Left renal cortex interstitium (tissue), 4 donors: Measurements from ENCODE around the gene GNA12. TPM values are rescaled to one million over a fixed set of nuclear protein-coding genes. Genes with fewer than 3 reads are reported as not detected.
"Not testable (repeated sequence)": the region's sequence is repeated elsewhere in the genome, so short reads cannot be mapped to it uniquely, and the experiment has no call there.

Experiments
- DNase-seq, 4 donors: peaks; one replicate each; pipeline ENCODE4 v3.0.0-alpha.2; 2013; ENCODE audit warnings: low read depth in 4 of 4, low spot score in 2 of 4, missing footprints in 1 of 4
- polyA plus RNA-seq, 4 donors: library from polyadenylated mRNA; unstranded; fragments of 120-200 nt; gene quantifications; one replicate each; pipeline ENCODE4 v1.2.1, GENCODE V29; 2013; ENCODE audit not compliant: insufficient read length in 4 of 4

Gene GNA12
- polyA plus RNA-seq, 4 donors: 37.8 to 50.1 (median 42.3) TPM

DNA sequence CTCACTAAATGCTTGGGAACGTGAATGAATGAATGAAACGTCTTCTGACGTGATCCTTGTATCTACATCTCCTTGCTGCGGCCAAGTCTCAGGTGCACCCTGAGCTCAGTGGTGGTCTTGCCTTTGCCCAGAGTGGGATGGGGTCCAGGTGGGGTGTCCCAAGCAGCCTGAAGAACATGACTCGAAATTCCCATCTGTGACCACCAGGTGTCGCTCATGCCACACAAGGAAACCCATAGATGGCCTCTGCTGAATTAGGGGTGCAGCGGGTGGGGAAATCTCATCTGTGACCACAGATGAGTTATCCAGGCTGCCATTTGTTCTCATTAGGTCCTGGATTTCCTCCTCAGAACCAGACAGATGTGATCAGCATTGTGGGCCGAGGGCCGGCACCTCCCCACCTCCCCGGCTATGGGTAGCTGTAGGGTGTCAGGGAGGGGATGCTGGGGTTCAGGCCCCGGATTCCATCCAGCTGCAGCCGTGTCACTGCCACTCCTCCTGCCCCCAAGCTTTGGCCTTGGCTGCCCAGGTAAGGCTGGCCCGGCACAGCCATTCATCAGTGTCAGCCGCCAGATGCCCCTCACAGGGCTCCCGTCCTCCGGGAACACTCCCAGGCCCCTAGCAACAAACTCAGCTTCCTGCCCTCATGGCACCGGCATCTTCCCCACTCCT is 21.0 kb upstream of the GNA12 start:
- no peak for DNase-seq

DNA sequence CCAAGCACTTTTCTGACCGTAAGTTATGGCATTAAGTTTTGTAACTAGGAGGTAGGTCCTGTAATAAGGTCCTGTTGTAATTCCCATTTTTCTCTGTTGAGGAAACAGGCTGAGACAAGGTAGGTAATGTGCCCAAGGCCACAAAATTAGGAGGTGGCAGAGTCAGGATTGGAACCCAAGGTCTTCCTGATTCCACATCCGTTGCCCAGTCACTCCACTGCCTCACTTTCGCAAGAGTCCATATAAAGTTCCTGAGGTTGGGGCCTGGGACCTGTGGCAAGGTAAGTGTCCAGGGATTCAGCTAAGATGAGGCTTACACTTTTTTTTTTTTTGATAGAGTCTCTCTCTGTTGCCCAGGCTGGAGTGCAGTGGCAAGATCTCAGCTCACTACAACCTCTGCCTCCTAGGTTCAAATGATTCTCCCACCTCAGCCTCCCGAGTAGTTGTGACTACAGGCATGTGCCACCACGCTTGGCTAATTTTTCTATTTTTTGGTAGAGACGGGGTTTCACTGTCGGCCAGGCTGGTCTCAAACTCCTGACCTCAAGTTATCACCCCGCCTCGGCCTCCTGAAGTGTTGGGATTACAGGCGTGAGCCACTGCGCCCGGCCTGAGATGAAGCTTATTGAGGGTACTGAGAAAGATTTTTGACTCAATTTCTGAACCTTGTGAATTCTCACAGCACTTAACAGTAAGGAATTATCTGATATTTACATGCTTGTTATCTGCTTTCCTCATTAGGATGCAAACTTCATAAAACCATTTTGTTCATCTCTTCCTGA is 20.3 kb upstream of the GNA12 start:
- DNase-seq: no peak

DNA sequence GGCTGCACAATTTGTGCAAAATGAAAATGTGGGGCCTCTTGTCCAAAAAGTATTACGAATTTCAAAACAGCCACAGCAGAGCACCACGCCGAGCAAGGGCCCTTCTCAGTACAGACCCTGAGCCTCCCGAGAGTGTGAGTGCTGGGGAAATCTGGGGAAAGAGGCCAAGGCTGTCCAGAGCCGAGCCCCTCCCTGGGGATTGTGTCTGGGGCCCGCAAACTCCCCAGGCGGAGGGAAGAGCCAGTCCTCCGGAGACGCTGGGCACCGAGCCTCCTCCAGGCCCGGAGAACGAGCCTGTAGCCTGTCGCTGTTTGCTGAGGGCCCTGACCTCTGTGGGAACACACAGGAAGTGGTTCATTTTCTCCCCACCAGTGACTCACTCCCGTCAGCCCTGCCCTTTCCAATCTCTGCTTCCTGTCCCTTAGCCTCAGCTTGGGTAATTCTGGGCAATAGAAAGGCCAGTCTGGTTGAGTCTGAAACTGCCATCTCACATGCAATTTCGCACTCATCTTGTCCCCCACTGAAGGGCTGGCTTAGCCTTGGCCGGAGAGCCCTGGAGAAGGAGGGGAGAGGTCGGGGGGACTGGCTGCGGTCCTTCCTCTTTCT is 19.5 kb upstream of the GNA12 start:
- no peak for DNase-seq

DNA sequence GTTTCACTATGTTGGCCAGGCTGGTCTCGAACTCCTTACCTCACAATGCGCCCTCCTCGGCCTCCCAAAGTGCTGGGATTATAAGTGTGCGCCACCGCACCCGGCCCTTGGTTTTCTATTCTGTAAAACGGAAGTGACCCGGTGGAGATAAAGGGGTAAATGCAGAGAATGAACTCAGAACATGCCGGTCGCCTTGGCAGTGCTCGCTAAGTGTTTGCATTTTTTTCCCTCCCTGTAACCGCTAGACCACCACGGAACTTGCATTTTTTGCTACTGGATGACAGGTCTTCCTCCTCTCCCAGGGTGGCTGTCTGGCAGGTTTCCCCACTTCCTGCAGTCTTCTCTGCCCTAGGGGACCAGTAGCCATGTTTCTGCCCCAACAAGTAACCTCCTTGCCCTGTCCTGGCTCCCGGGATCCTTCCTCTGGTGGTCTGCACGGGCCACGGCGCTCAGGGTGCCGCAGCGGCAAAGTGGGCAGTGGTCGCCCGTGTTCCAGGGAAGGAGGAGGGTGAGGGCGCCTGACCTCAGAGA is 18.8 kb upstream of the GNA12 start:
- no peak for DNase-seq

DNA sequence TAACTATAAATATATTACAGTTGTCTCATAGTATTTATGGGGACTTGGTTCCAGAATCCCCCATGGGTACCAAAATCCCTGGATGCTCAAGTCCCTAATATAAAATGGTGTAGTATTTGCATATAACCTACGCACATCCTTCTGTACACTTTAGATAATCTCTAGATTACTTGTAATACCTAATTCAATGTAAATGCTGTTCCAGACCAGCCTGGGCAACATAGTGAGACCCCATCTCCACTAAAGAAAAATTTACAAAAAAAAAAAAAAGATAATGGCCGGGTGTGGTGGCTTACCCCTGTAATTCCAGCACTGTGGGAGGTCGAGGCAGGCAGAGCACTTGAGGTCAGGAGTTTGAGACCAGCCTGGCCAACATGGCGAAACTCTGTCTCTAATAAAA is 17.4 kb upstream of the GNA12 start:
- no peak for DNase-seq

DNA sequence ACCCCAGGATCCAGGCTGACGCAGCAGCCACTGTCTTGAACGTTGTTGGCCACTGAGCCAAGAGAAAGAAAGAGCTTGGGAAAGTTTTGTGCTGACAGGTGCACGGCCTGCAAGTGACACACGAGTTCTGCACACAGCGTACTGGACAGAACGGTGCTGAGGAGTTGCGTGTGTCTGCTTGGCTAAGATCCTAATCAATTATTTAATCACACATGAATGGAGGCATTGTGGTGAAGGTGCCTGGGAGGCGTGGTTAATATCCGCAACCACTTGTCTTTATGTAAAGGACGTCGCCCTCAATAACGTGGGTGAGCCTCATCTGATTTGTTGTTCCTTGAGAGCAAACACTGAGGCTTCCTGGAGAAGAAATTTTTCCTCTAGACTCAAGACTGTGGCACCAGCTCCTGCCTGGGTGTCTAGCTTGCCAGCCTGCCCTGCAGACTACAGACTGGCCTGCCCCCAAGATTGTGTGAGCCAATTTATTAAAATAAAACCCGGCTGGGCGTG is 16.6 kb upstream of the GNA12 start:
- DNase-seq: no peak

DNA sequence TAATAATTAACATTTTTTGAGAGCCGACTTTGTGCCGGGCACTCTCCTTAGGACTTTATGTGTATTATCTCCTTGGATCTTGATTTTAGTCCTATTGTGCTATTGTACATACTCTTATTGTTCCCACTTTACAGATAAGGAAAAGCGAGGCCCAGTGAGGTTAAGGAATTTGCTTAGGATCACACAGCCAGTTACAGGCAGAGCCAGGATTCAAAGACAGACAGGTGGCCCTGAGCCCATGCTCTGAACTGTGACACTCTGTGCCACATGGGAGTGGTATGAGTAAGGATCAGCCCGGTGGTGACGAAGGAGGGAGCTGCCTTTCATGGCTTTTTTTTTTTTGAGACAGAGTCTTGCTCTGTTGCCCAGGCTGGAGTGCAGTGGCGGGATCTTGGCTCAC is 15.8 kb upstream of the GNA12 start:
- DNase-seq: no peak

DNA sequence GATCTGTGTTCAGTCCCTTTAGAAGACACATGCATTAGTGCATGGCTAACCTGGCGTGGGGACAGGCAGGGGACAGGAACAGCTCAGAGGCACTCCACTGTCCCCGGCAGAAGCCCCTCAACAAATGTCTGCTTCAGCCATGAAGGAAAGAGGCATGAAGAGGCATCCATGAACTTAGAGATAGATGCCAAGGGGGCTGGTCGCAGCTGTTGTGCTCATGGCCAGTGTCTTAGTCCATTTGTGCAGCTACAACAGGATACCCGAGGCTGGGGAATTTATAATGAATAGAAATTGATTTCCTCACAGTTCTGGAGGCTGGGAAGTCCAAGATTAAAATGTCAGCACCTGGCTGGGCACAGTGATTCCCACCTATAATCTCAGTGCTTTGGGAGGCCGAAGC is 14.5 kb upstream of the GNA12 start:
- no peak for DNase-seq

DNA sequence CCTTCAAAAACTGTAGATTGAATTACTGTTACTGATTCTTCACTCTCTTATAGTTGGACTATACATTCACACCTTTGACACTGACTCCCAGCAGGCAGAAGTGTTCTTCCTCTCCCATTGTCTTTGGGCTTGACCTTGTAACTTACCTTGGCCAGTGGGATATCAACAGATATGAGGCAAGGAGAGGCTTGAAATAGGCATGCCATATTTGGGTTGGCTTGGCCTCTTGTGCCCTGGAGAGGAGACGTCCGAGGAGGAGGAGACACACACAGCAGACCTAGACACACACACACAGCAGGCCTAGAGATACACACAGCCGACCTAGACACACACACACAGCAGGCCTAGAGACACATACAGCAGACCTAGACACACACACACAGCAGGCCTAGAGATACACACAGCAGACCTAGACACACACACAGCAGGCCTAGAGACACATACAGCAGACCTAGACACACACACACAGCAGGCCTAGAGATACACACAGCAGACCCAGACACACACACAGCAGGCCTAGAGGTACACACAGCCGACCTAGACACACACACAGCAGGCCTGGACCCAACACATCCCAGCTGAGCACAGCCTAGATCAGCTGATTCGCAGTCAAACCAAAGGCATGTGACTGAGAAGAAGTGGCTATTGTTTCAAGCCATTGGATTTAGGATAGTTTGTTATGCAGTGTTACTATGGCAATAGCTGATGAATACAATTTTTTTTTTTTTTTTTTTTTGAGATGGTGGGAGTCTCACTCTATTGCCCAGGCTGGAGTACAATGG is 12.5 kb upstream of the GNA12 start:
- DNase-seq: no peak

DNA sequence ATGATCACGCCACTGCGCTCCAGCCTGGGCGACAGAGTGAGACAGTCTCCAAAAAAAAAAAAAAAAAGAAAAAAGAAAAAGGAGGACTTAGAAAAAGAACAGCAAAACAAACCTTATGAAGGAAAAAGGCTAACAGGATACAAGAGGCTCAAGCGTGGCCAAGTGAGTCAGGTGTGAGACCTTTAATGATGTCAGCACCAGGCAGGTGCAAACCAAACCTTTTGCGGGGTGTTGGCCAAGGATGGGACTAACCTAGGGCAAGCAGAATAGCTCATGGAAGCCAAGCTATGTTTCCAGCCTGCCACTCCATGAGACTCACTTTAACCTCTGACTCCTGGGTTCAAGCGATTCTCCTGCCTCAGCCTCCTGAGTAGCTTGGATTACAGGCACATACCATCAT is 11.3 kb upstream of the GNA12 start:
- no peak for DNase-seq

DNA sequence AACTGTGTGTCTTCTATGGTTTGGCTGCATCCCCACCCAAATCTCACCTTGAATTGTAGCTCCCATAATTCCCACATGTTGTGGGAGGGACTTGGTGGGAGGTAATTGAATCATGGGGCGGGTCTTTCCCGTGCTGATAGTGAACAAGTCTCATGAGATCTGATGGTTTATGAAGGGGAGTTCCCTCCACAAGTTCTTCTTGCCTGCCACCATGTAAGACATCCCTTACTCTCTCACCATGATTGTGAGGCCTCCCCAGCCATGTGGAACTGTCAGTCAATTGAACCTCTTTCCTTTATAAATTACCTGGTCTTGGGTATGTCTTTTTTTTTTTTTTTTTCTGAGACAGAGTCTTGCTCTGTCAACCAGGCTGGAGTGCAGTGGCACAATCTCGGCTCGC is 9.4 kb upstream of the GNA12 start:
- DNase-seq: not testable (repeated sequence)

DNA sequence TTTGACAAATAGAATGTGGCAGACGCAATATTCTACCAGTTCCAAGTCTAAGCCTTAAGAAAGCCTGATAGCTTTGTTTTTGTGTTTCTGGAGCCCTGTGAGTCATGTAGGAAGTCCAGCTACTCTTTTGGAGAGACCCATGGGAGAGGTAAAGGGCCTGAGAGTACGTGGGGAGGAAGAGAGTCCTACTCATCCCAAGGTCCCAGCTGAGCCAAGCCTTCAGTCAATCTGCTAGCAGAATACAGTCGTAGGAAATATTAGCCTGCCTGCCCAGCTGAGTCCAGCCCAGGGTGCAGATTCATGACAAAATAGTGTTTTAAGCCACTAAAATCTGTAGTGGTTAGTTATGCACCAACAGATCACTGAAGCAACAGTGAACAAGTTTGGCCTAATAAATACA is 9.0 kb upstream of the GNA12 start:
- DNase-seq: no peak

DNA sequence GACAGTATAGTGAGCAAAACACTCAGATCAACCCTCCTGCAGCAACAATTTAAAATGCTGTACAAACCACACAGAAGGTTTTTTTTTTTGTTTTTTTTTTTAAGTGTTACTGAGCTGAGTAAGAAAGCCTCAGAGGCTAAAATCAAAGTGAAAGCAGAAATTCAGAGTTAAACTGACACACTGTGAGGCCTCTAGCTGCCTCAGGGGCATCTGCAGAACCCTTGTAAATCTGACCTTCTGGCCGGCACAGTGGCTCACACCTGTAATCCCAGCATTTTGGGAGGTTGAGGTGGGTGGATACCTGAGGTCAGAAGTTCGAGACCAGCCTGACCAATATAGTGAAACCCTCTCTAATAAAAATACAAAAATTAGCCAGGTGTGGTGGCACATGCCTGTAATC is 7.4 kb upstream of the GNA12 start:
- no peak for DNase-seq

DNA sequence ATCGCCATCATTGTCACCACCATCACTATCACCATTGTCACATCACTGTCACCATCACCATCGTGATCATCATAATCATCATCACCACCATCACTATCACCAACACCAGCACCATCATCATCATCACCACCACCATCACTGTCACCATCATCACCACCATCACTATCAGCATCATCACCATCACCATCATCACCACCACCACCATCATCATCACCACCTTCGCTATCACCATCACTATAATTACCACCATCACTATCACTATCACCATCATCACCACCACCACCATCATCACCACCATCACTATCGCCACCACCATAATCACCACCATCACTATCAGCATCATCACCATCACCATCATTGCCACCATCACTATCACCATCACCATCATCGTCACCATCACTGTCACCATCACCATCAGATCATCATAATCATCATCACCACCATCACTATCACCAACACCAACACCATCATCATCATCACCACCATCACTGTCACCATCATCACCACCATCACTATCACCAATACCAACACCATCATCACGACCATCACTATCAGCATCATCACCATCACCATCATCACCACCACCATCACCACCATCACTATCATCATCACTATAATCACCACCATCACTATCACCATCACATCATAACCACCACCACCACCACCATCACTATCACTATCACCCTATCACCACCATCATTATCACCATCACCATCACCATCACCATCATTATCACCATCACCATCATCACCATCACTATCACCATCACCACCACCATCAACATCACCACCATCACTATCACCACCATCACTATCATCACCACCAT is 6.0 kb upstream of the GNA12 start:
- DNase-seq: no peak

DNA sequence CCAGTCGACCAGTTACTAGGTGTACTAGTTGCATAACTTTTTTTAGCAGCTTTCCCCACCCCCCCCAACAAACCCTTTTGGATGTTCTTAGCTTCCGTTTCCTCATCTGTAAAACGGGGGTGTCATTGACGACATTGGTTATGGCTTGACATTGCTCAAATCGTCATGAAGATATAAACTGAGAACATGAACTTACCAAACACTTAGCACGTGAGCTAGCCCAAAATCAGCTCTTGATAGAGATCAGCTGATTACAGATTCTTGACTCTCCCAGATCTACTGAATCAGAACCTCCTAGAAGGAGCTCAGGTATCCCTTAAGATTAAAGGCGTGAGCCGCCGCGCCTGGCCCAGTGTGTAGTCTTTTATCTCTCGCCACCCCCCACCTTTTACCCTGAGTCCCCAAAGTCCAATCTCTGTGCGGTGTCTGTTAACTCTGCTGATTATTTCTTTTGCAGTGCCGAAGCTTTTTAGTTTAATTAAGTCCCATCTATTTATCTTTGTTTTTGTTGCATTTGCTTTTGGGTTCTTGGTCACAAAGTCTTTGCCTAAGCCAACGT is 1.0 kb upstream of the GNA12 start:
- no peak for DNase-seq

DNA sequence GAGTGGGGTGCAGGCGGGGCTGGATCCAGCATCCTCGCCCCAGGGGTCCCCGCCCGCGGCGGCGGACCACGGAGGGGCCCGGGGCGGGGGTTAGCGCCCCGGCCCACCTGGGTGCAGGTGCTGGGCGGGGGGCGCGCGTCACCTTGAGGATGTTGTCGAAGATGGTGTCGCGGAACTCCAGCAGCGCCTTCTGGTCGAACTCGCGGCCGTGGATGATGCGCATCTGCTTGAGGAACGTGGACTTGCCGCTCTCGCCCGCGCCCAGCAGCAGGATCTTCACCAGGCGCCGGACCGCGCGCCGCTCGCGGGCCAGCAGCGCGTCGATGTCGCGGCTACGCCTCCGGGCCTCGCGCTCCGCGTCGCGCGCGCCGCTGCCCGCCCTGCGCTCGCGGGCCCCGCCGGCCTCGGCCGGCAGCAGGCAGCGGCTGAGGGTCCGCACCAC is 376 bp downstream of the GNA12 start:
- no peak for DNase-seq

DNA sequence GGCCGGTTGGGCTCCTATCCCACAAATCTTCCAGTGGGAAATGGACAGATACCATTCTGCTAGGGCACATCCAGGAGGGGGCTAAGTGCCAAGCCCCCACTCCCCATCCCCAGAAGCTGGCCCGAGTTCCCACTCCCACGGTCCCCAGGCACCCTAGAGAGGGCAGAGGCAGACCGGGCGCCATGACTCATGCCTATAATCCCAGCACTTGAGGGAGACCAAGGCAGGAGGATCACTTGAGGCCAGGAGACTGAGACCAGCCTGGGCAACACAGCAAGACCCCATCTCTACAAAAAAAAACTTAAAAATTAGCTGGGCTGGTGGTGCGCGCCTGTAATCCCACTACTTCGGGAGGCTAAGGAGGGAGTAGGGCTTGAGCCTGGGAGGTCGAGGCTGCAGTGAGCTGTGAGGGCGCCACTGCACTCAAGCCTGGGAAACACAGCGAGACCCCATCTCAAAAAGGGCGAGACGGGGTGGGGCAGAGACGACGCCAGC is 870 bp downstream of the GNA12 start:
- no peak for DNase-seq

DNA sequence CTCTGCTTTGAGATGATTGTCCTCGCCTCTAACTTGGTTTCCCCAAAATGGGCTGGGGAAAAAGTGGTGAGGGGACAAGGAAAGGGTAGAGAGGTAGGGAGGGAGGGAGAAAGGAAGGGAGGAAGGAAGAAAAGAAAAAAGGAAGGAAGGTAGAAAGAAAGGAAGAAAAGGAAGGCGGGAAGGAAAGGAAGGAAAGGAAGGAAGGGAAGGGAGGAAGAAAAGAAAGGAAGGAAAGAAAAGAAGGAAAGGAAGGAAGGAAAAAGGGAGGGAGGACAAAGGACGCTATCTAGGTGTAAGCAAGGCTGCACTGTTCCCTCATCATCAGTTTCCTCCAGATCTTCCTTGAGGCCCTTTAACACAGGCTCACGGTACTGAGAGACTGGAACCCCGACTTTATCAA is 2.2 kb downstream of the GNA12 start:
- no peak for DNase-seq

DNA sequence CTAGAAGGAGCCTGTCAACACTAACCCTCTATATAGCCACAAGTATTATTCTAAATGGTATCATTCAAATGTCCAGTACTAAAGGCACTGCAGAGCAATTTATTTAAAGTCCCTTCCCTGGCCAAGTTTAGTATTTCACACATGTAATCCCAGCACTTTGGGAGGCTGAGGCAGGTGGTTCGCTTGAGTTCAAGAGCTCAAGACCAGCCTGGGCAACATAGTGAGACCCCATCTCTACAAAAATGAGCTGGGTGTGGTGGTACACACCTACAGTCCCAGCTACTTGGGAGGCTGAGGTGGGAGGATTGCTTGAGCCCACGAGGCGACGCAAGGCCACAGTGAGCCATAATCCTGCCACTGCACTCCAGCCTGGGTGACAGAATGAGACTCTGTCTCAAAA is 3.6 kb downstream of the GNA12 start:
- DNase-seq: no peak
